Measurements from ENCODE around the gene AOX1.
"Not testable (repeated sequence)": the region's sequence is repeated elsewhere in the genome, so short reads cannot be mapped to it uniquely, and the experiment has no call there.

The AOX1 gene

GRCh38 chr2:200631287-200631686, 45.5 kb downstream of the AOX1 start:
- no peak for DNase-seq

- no peak for DNase-seq
Observed at GRCh38 chr2:200634231-200634964, 48.6 kb downstream of the AOX1 start.

GRCh38 chr2:200635251-200635650, 49.4 kb downstream of the AOX1 start:
- no peak for DNase-seq

DNA sequence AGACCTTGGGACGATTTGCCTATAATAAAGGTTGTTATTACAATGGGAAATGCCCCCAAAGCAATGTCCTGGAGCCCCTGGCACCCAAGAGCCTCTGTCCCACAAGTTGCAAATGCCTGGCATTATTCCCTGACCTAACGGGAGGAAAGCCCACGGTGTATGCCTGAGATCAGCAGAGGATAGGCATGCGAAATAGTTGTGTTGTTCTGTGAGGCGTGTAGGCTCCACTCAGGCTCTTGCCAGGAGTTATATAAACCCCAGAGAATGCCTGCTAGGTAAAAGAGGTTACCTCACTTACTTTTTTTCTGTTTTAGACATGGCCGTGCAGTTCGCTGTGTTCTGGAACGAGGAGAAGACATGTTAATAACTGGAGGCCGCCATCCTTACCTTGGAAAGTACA, 52.1 kb downstream of the AOX1 start:
- DNase-seq, result no peak

GRCh38 chr2:200640176-200640575, 54.4 kb downstream of the AOX1 start:
- no peak for DNase-seq

- DNase-seq, result no peak
Observed at GRCh38 chr2:200640901-200641300, 55.1 kb downstream of the AOX1 start.

GRCh38 chr2:200648518-200649281, 62.9 kb downstream of the AOX1 start:
- not testable (repeated sequence) for DNase-seq

DNA sequence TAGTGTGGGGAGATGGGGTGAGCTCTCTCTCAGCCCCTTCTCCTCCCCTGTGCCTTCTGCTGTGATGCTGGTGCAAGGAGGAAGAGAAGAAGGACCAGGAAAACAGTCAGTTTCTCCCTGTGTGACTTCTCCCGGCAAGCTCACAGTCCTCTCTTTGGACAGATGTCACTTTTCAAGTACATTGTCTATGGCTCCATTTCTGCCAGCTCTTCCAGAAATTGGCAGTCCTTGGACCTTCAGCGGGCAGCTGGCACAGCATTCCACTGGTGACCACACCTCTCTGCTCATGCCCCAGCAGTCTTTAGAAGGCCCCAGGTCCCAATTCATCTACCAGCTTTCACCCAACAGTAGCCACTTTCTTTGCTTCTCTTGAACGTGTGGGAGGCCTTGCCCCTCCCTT, 63.9 kb downstream of the AOX1 start:
- DNase-seq, result no peak

DNA sequence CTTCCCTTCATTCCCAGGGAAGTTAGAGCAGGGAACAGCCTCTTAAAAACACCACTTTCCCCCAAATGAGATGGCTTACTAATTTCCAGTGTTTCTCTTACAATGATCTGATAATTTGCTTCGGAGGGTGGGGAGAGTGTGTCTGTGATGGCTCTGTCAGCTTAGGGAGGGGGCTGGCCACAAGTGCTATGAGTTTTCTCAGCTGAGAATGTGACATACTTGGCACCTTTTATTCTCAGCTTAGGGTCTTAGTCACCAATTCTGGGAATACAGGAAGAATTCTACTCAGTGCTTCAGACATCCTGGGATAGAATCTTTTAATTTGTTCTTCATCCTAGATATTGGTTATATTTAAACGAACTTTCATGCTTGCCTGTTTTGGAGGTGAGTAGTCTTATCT, 64.4 kb downstream of the AOX1 start:
- no peak for DNase-seq

DNA sequence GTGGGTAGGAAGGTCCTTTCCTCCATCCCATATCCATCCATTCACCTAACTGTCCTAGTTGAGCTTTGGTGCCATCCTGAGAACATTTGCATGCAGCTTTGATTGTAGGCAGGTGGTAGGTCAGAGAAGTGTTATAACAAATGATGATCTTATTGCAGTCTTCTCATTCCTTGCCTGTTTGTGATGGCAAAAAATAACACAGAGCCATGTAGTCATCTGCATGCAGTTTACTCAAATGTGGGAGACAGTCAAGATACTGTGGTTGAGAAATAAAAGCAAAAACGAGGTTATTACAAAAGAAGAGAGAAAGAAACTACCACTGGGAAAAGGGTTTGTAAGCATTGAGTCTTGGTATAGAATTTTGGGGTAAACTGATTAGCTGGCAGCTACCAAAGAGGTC, 66.3 kb downstream of the AOX1 start:
- DNase-seq, result no peak

GRCh38 chr2:200653021-200653420, 67.2 kb downstream of the AOX1 start:
- no peak for DNase-seq

DNA sequence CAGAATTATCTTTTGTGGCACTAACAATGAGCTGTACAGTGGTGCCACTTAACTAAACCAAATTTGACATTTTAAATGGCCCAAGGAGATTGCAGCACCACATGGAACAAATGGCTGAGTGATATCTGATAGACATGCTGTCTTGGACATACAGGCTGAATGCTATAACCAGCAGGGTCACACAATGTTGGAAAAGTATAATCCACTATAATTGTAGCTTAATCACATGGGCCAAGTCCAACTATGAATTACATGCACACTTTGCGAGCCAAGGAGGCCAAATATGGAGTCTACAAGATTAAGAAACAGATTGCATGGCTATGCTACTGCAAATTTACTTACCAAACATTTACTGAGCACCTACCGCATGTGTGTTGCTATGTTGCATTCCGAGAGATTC, 69.0 kb downstream of the AOX1 start:
- no peak for DNase-seq

DNA sequence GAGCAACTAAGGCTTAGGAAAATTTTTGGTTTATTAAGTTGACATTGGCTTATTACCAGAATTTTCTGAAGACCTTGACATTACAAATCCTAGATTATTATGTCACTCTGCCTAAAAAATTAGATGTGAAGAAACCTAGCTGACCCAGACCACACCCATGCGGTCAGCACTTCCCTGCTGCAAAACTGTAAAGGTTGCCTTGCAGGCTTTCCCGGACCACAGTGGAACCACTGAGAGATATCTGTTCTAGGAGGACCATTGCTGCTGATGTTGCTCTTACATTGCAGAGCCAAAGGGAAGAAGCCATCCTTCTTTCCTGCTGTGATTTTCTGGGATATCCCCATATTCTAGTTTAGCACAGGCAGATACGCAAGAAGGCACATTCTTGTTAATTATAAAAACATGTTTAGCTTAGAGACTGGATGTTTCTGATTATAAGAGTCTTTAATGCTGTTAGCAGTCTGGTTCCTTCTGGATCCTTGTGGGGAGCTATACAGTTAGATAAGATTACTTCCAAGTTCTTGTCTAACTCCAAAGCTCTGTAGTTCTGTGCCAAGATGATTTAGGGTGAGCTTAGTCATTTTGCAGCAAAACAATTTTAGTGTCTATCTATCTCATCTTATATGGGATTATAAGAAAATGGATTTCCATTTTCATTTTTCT, 70.2 kb downstream of the AOX1 start:
- no peak for DNase-seq

GRCh38 chr2:200658278-200658864, 72.6 kb downstream of the AOX1 start:
- DNase-seq, result no peak

- DNase-seq, result no peak
Observed at GRCh38 chr2:200659410-200659809, 73.6 kb downstream of the AOX1 start.

GRCh38 chr2:200661477-200661876, 75.7 kb downstream of the AOX1 start:
- DNase-seq, result no peak

DNA sequence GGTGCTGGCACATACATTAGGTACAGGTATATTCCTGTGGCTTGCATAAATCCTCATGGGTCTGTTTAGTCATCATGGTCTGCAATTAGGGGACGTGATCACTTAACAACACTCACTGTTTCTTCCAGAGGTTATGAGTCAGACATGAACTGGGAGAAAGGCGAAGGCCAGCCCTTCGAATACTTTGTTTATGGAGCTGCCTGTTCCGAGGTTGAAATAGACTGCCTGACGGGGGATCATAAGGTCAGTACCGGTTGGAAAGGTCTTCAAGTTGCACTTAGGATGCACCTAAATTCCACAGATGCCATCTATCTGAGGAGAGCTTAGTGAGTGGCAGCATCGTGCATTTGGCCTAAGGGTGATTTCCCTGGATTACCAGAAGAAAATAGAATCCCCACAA, 76.9 kb downstream of the AOX1 start:
- no peak for DNase-seq

DNA sequence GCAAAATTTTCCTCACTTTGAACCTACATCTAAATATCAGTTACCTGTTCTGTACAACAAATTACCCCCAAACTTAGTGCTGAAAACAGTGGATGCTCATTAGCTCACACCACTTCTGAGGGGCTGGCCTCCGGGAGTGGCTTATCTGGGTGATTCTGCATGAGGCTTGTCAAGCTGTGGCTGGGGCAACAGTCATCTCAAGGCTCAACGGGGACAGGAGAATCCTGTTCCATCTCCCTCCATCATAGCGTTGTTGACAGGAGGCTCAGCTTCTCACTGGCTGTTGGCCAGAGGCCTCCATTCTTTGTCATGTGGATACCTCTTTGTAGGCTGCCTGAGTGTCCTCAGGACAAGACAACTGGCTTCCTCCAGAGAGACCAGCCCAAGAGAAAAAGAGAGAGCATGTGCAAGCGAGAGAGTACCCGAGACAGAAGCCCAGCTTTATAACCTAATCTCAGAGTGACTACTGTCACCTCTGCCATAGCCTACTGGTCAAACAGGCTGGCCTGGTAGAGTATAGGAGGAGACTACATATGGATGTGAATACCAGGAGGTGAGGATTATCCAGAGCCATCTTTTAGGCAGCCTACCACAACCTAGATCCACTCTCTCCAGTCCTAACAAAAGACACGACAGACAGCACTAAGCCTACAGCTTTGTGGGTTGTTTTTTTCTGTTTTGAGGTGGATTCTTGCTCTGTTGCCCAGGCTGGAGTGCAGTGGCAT, 79.1 kb downstream of the AOX1 start:
- DNase-seq, result no peak

DNA sequence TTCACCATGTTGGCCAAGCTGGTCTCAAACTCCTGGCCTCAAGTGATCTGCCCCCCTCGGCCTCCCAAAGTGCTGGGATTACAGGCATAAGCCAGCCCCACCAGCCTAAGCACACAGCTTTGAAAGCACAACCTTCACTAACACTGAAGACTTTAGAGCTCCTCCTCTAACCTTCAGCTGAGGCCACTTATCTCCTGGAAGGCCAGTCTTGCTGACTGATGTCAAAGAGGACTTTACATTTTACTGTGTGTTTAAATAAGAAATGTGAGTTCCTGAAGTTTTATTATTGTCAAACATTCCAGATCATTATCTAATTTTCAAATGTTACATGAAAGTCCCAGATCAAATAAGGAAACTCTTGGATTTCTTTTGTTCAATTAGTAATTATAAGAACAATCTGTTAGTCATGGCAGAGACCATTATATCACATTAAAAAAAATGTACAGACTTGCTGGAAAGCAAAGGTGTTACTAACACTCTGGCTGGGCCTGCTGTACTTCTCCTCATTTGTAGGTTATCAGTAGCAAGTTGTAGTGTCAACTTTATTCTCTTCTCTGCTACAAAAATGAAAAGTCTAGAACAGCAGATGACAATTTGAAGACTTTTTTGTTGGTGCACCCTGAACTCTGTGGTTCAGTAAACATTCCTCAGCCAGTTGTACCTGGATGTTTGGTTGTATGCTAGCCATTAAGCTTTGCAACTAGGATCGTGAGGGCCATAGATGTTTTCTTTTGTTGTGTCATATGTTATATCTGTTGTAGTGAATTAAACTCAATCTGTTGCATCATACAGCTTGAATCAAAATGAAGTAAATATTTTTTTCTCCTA, 80.0 kb downstream of the AOX1 start:
- DNase-seq, result no peak

- DNase-seq, result no peak
Observed at GRCh38 chr2:200667413-200667812, 81.6 kb downstream of the AOX1 start.

DNA sequence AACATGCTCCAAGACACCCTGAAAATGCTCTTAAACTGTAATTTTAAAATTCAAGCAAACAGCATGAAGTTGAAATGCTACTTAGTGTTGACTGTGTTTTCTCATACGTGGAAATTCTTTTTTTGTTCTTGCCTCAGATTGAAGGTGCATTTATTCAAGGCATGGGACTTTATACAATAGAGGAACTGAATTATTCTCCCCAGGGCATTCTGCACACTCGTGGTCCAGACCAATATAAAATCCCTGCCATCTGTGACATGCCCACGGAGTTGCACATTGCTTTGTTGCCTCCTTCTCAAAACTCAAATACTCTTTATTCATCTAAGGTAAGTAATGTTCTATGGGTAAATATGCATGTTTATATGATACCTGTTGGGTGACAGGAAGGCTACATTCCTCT, 82.7 kb downstream of the AOX1 start:
- no peak for DNase-seq

DNA sequence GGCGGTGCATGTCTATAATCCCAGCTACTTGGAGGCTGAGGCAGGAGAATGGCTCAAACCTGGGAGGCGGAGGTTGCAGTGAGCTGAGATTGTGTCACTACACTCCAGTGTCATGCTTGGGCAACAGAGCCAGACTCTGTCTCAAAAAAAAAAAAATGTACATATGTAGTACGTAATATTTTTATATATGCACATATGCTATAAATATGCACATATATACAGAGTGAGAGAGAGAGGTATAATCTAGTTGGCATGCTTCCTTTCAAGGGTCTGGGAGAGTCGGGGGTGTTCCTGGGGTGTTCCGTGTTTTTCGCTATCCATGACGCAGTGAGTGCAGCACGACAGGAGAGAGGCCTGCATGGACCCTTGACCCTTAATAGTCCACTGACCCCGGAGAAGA, 83.5 kb downstream of the AOX1 start:
- DNase-seq, result no peak
